D721Med (cell line): ENCODE measurements around the gene BCOR.

ENCODE experiments used
- DNase-seq: peaks from one replicate; pipeline ENCODE4 v3.0.0; 2011; ENCODE audit warnings: low spot score; ENCODE audit not compliant: insufficient read length
- FAIRE-seq: peaks from 2 replicates; lab custom pipeline; 2011; peaks lifted over from hg19 to GRCh38; lab: Jason Lieb, UNC
- CTCF ChIP-seq: IDR thresholded peaks from 2 replicates; pipeline ENCODE4 v1.5.1; 2012; ENCODE audit warnings: mild to moderate bottlenecking, control low read depth; ENCODE audit not compliant: insufficient read depth; ENCODE audit errors: missing control alignments

The BCOR gene

GRCh38 chrX:40097141-40097503 lies 636 bp downstream of the BCOR start:
- no peak for DNase-seq
- no peak for FAIRE-seq
- no peak for TF ChIP-seq CTCF

- DNase-seq (no peak), FAIRE-seq (no peak)
- no peak for TF ChIP-seq CTCF
These were observed 1.2 kb downstream of the BCOR start for GRCh38 chrX:40096395-40097091.

- no peak for TF ChIP-seq CTCF
- no peak for FAIRE-seq
- DNase-seq, result no peak
These were observed 2.0 kb downstream of the BCOR start for GRCh38 chrX:40095583-40096394.

- TF ChIP-seq CTCF, result no peak
- FAIRE-seq (no peak), DNase-seq (no peak)
These were observed 2.7 kb downstream of the BCOR start for GRCh38 chrX:40094900-40095582.

- FAIRE-seq (no peak), DNase-seq (no peak)
- TF ChIP-seq CTCF, result no peak
These were observed 3.5 kb downstream of the BCOR start for GRCh38 chrX:40094041-40094899.

- FAIRE-seq (no peak), DNase-seq (no peak)
These were observed 4.2 kb downstream of the BCOR start for GRCh38 chrX:40093586-40093985.

More at GRCh38 chrX:40093586-40093985, 4.2 kb downstream of the BCOR start:
- TF ChIP-seq CTCF, result no peak
